GM18502 (cell line): ENCODE results near the gene GARRE1.

ENCODE experiments used
- ATAC-seq: cut with Tn5 transposase; IDR thresholded peaks from one replicate; pipeline ENCODE4 v1.9.1; 2021; ENCODE audit warnings: mild to moderate bottlenecking; ENCODE audit not compliant: unreplicated experiment, poor library complexity

Gene GARRE1

DNA sequence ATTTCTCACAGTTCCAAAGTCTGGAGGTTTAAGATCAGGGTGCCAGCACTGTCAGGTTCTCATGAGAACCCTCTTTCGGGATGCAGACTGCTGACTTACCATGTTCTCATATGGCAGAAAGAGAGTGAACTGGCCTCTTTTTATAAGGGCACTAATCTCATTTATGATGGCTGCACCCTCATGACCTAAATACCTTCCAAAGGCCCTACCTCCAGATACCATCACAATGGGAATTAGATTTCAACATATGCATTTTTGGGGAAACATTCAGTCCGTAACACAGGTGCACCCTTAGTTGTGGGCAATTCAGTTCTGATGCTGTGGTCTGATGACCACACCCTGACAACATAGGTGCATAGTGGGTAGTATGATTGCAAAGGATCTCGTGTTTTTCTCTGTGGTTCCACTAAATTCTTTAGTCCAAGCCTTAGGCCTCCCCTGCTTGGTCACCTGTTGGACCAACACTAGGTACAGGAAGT lies 33.3 kb downstream of the GARRE1 start:
- no peak for ATAC-seq

DNA sequence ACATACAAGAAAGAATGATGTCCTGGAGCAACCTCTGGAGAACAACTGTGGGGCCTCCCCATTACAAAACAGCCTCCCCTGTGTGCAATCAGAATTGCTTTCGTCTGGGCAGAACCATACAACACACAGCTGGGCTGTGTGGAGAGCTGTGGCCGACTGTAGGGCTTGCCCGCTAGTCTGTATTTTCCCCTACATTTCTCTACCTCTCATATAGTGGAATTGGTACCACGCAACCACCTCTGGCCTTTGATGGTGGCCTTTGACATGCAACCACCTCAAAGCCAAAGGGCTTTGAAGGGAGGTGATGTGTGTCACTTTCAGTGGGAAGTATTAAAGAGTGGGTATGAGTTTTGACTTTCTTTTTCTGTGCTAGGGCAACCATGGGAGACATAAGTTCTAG lies 34.0 kb downstream of the GARRE1 start:
- no peak for ATAC-seq

DNA sequence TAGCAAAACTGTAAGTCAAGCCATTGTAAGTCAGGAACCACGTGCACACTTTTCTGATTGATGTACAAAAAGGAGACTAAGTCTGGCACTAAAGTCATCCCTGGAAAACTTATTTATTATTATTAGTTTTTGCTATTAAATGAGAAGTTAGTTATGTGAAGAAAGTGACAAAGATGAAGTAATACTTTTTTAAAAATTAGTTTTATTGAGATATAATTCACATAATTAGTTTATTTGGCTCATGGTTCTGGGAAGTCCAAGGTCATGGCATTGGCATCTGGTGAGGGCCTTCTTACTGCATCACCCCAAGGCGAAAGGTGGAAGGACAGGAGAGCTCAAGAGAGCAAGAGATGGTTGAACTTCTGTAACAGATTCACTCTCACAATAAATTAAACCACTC lies 36.9 kb downstream of the GARRE1 start:
- no peak for ATAC-seq

DNA sequence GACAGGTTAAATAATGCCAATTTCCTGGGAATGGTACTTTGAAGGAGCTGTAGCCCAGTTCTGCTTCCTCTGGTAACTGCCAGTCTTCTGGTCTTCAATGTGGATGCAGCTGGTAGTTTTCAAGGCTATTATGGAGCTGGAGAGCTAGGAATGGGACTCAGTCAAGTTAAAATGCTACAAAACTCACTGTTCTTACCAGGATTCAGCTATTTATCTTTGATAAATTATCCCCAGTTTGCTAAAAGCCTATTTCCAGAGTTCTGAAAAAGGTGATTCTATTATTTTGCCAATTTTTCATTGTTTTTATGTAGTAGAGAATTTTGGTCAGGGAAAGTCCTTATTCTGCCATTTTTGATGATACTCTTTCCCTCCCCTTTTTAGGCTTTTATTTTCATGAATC lies 40.7 kb downstream of the GARRE1 start:
- ATAC-seq, result no peak

DNA sequence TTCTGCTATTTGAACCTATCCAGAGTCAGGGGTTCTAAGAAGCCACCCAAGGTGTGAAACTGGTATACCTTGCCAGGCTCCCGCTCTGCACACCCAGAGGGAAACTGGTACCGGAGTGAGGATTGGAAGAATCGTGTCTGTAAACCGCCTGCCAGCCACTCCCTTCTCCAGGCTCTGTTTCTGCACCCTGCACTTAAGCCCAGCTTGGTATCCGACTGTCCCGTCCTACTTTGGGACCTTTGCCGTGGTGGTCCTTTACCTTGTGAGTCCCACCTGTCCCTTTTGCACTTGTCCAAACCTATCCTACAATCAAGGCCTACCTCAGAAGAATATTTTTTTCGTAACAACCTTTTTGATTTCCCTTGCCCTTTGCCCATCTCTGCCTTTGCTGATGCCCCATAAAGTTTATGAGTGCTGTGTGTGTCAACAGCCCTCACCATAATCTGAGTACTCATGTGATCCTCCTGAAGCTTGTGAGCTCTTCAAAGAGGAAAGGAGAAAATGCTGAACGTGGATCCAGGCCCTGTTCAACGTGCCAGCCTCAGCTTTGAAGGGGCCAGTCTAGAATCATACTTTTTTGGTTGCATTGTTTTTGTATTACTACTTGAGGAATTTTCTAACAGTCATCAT lies 44.7 kb downstream of the GARRE1 start:
- no peak for ATAC-seq

DNA sequence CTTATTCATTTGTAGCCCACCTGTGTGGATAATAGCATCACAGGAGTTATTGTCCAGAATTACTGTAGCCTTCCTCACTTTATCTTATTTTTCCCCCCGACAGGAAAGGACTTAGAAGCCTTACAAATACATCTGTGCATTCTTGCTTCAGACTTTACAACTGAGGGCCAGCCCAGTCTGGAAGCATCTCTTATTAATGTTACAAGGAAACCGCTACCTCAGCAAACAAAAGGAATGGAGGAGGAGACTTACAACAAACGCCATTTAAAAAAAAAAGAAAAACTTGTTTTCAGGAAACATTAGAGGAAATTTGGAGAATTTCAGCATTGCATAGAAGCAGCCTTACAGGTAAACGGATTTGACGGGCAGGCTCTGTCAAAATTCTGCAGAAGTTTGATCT lies 45.2 kb downstream of the GARRE1 start:
- ATAC-seq, result no peak

DNA sequence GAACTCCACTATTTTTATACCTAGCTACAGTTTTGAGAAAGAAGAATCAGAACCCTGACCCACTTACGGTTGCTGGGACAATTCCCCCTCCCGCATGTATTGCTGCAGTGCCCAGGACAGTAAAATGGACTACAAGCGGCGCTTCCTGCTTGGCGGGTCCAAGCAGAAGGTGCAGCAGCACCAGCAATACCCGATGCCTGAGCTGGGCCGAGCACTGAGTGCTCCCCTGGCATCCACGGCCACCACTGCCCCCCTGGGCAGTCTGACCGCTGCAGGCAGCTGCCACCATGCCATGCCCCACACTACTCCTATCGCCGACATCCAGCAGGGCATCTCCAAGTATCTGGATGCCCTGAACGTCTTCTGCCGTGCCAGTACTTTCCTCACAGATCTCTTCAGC lies 46.0 kb downstream of the GARRE1 start:
- ATAC-seq, result no peak

DNA sequence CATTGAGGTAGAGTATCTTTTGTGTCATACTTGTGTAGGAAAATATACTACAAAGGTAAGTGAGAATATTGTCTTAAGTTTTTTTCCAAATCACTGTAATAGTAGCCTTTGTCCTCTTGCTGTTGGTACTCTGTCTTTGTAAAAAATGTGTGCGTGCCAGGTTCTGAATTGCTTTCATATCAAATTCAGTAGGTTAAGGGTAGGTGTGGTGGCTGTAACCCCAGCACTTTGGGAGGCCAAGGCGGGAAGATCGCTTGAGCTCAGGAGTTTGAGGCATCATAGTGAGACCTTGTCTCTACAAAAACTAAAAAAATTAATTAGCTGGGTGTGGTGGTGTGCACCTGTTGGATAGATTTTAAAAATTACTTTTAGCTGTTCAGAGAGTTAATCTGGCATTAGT lies 46.6 kb downstream of the GARRE1 start:
- no peak for ATAC-seq
